ENCODE data around the gene SH3GL3.

Gene SH3GL3

GRCh38 chr15:83613714-83614113, 166.6 kb downstream of the SH3GL3 start:
- TF ChIP-seq CTCF (IDR thresholded peaks at IDR 0.05; ENCODE audit: borderline replicate concordance, insufficient read depth, low read depth, low read length), result no peak

GRCh38 chr15:83616840-83617239, 169.7 kb downstream of the SH3GL3 start:
- no peak for TF ChIP-seq CTCF (IDR thresholded peaks at IDR 0.05; ENCODE audit: borderline replicate concordance, insufficient read depth, low read depth, low read length)
- H3K4me3 ChIP-seq (ENCODE audit: low read depth, low read length), result no peak overlapping the region

More at GRCh38 chr15:83613714-83614113, 166.6 kb downstream of the SH3GL3 start:
- H3K4me3 ChIP-seq (ENCODE audit: low read depth, low read length), result no peak overlapping the region

GRCh38 chr15:83626171-83626802, 179.1 kb downstream of the SH3GL3 start:
- TF ChIP-seq CTCF (IDR thresholded peaks at IDR 0.05; ENCODE audit: borderline replicate concordance, insufficient read depth, low read depth, low read length), result no peak
- no peak overlapping the region for H3K4me3 ChIP-seq (ENCODE audit: low read depth, low read length)

GRCh38 chr15:83631534-83631933, 184.4 kb downstream of the SH3GL3 start:
- TF ChIP-seq CTCF (IDR thresholded peaks at IDR 0.05; ENCODE audit: borderline replicate concordance, insufficient read depth, low read depth, low read length), result no peak
- no peak overlapping the region for H3K4me3 ChIP-seq (ENCODE audit: low read depth, low read length)

- no peak overlapping the region for H3K4me3 ChIP-seq (ENCODE audit: low read depth, low read length)
- no peak for TF ChIP-seq CTCF (IDR thresholded peaks at IDR 0.05; ENCODE audit: borderline replicate concordance, insufficient read depth, low read depth, low read length)
These were observed 196.1 kb downstream of the SH3GL3 start for GRCh38 chr15:83643201-83643600.

- H3K4me3 ChIP-seq (ENCODE audit: low read depth, low read length), result no peak overlapping the region
These were observed 197.3 kb downstream of the SH3GL3 start for GRCh38 chr15:83644439-83644838.

More at GRCh38 chr15:83644439-83644838, 197.3 kb downstream of the SH3GL3 start:
- no peak for TF ChIP-seq CTCF (IDR thresholded peaks at IDR 0.05; ENCODE audit: borderline replicate concordance, insufficient read depth, low read depth, low read length)

Data from GM12875 (cell line).